ENCODE data around the gene CRYBG2. TPM values are rescaled to one million over a fixed set of nuclear protein-coding genes. Genes with fewer than 3 reads are reported as not detected.

Gene CRYBG2
- total RNA-seq, 1 experiment from 2014 or later = 21.1 TPM

GRCh38 chr1:26279456-26280332, 74.2 kb downstream of the CRYBG2 start, which contains the start of gene SH3BGRL3 (continued):
- TF ChIP-seq AFF4 (CRISPR knock-in tag; IDR thresholded peaks at IDR 0.05; ENCODE audit: borderline replicate concordance) (no peak), GTF2I (CRISPR knock-in tag; conservative IDR thresholded peaks at IDR 0.05) (no peak), ZNF532 (CRISPR knock-in tag; IDR thresholded peaks at IDR 0.05; ENCODE audit: borderline replicate concordance) (0 out of 2 replicates have a peak, but pooled peaks have one; percentile 46), ATF6 (CRISPR knock-in tag; IDR thresholded peaks at IDR 0.05) (no peak), ZBTB43 (CRISPR knock-in tag; IDR thresholded peaks at IDR 0.05) (no peak; the same call in 1 of the 2 replicates), HMGA2 (CRISPR knock-in tag; IDR thresholded peaks at IDR 0.05) (no peak), ZSCAN18 (CRISPR knock-in tag; IDR thresholded peaks at IDR 0.05) (no peak), CDX4 (CRISPR knock-in tag; IDR thresholded peaks at IDR 0.05; ENCODE audit: borderline replicate concordance) (no peak), JUN (CRISPR knock-in tag; IDR thresholded peaks at IDR 0.05) (no peak), ETV6 (CRISPR knock-in tag; IDR thresholded peaks at IDR 0.05) (0 out of 2 replicates have a peak, but pooled peaks have one; percentile 23), SP1 (CRISPR knock-in tag; conservative IDR thresholded peaks at IDR 0.05) (peak; percentile 63), E2F1 (CRISPR knock-in tag; IDR thresholded peaks at IDR 0.05) (peak; percentile 71), IRF2 (CRISPR knock-in tag; IDR thresholded peaks at IDR 0.05; ENCODE audit: borderline replicate concordance, low read depth) (no peak), FOXJ3 (CRISPR knock-in tag; IDR thresholded peaks at IDR 0.05; ENCODE audit: borderline replicate concordance) (no peak), ATF3 (CRISPR knock-in tag; conservative IDR thresholded peaks at IDR 0.05) (no peak), STAT6 (CRISPR knock-in tag; conservative IDR thresholded peaks at IDR 0.05; ENCODE audit: low read depth) (no peak), IRF1 (CRISPR knock-in tag; IDR thresholded peaks at IDR 0.05) (peak; percentile 83; the same call in 1 of the 2 replicates)

Data from WTC11 (cell line).